ENCODE measurements around the gene PLEKHG3.

Gene PLEKHG3

GRCh38 chr14:64731141-64731581 lies 26.9 kb downstream of the PLEKHG3 start:
- no peaks in the 10 kb centered on the region for H3K9me3 ChIP-seq (ENCODE audit: control insufficient read depth, low read length)
- H3K4me1 ChIP-seq (ENCODE audit: control insufficient read depth, insufficient read depth, low read depth, low read length): peaks cover 31% of the 10 kb centered on the region
- no peak overlapping the region for H3K27ac ChIP-seq (ENCODE audit: low read length, poor library complexity, severe bottlenecking)
- H3K18ac ChIP-seq (ENCODE audit: low read depth in 1 of 2, low read length in 2 of 2): no peak overlapping the region
- H3K36me3 ChIP-seq (ENCODE audit: control insufficient read depth in 1 of 2, insufficient read depth in 2 of 2, low read depth in 1 of 2, low read length in 2 of 2): peaks cover 0 to 78% of the 10 kb centered on the region in 2 experiments
- H3K4ac ChIP-seq (ENCODE audit: low read depth in 1 of 2, low read length in 2 of 2): no peak overlapping the region
- no peak overlapping the region for H2AFZ ChIP-seq (ENCODE audit: low read depth, low read length)
- H3K79me1 ChIP-seq (replicated peaks; ENCODE audit: low read length, poor library complexity, severe bottlenecking): peaks cover 52% of the 10 kb centered on the region
- no peak overlapping the region for H3K4me2 ChIP-seq (ENCODE audit: low read length, poor library complexity, severe bottlenecking)
- no peak overlapping the region for H2AK5ac ChIP-seq (ENCODE audit: low read length, severe bottlenecking)
- no peak overlapping the region for H3K23ac ChIP-seq (ENCODE audit: low read length in 2 of 2)
- H3K4me3 ChIP-seq (ENCODE audit: insufficient read depth in 1 of 2, low read depth in 1 of 2, low read length in 2 of 2): no peak overlapping the region
- H3K9ac ChIP-seq (ENCODE audit: low read length): no peak overlapping the region
- H3K14ac ChIP-seq (ENCODE audit: low read length in 2 of 2): no peak overlapping the region
- no peak overlapping the region for H4K8ac ChIP-seq (ENCODE audit: low read length)
- no peak overlapping the region for H2BK12ac ChIP-seq (ENCODE audit: low read length in 2 of 2)
- DNase-seq: no peak
- H2BK15ac ChIP-seq (ENCODE audit: low read depth, poor library complexity, severe bottlenecking): no peak overlapping the region
- H3K27me3 ChIP-seq (ENCODE audit: control insufficient read depth in 1 of 2, insufficient read depth in 1 of 2, low read length in 2 of 2): peaks cover 0 to 4% of the 10 kb centered on the region in 2 experiments
- no peak overlapping the region for H2BK120ac ChIP-seq (ENCODE audit: low read depth, low read length)
- no peak overlapping the region for H4K91ac ChIP-seq (ENCODE audit: low read length)
- 96% methylated on average over 15 of the region's 15 CpGs for WGBS
- no peak overlapping the region for H2BK5ac ChIP-seq (ENCODE audit: low read depth, low read length, poor library complexity, severe bottlenecking)

DNA sequence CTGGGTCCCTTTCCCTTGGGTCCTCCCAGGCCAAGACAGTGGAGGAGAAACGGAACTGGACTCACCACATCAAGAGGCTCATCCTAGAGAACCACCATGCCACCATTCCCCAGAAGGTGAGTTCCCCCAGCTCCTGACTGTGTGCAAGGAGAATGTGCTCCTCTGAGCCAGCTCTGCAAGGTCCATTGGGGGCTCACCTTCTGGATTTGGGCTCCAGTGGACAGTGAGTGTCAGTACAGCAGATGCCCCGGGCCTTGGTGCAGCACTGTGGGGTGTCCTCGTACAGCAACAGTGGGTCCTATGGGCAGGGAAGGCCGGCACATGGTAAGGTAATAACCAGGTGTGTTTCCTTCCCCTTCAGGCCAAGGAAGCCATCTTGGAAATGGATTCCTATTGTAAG lies 27.8 kb downstream of the PLEKHG3 start:
- H3K9ac ChIP-seq (ENCODE audit: low read length): no peak overlapping the region
- no peak overlapping the region for H3K23ac ChIP-seq (ENCODE audit: low read length in 2 of 2)
- peaks cover 32% of the 10 kb centered on the region for H3K4me1 ChIP-seq (ENCODE audit: control insufficient read depth, insufficient read depth, low read depth, low read length)
- H2BK5ac ChIP-seq (ENCODE audit: low read depth, low read length, poor library complexity, severe bottlenecking): no peak overlapping the region
- no peak overlapping the region for H3K14ac ChIP-seq (ENCODE audit: low read length in 2 of 2)
- H4K91ac ChIP-seq (ENCODE audit: low read length): no peak overlapping the region
- no peak overlapping the region for H2AFZ ChIP-seq (ENCODE audit: low read depth, low read length)
- H2BK15ac ChIP-seq (ENCODE audit: low read depth, poor library complexity, severe bottlenecking): no peak overlapping the region
- H3K27ac ChIP-seq (ENCODE audit: low read length, poor library complexity, severe bottlenecking): no peak overlapping the region
- H3K27me3 ChIP-seq (ENCODE audit: control insufficient read depth in 1 of 2, insufficient read depth in 1 of 2, low read length in 2 of 2): peaks cover 0 to 4% of the 10 kb centered on the region in 2 experiments
- H3K4me3 ChIP-seq (ENCODE audit: insufficient read depth in 1 of 2, low read depth in 1 of 2, low read length in 2 of 2): no peak overlapping the region
- no peak overlapping the region for H3K4me2 ChIP-seq (ENCODE audit: low read length, poor library complexity, severe bottlenecking)
- H3K18ac ChIP-seq (ENCODE audit: low read depth in 1 of 2, low read length in 2 of 2): no peak overlapping the region
- peaks cover 0 to 87% of the 10 kb centered on the region in 2 experiments for H3K36me3 ChIP-seq (ENCODE audit: control insufficient read depth in 1 of 2, insufficient read depth in 2 of 2, low read depth in 1 of 2, low read length in 2 of 2)
- H3K4ac ChIP-seq (ENCODE audit: low read depth in 1 of 2, low read length in 2 of 2): no peak overlapping the region
- no peak overlapping the region for H2BK120ac ChIP-seq (ENCODE audit: low read depth, low read length)
- peaks cover 61% of the 10 kb centered on the region for H3K79me1 ChIP-seq (replicated peaks; ENCODE audit: low read length, poor library complexity, severe bottlenecking)
- no peak overlapping the region for H2BK12ac ChIP-seq (ENCODE audit: low read length in 2 of 2)
- 97% methylated on average over 4 of the region's 4 CpGs for WGBS
- DNase-seq: no peak
- no peaks in the 10 kb centered on the region for H3K9me3 ChIP-seq (ENCODE audit: control insufficient read depth, low read length)
- no peak overlapping the region for H4K8ac ChIP-seq (ENCODE audit: low read length)
- H2AK5ac ChIP-seq (ENCODE audit: low read length, severe bottlenecking): no peak overlapping the region

- no peak overlapping the region for H3K9ac ChIP-seq (ENCODE audit: low read length)
- no peak overlapping the region for H2BK120ac ChIP-seq (ENCODE audit: low read depth, low read length)
- H3K36me3 ChIP-seq (ENCODE audit: control insufficient read depth in 1 of 2, insufficient read depth in 2 of 2, low read depth in 1 of 2, low read length in 2 of 2): peaks cover 0 to 90% of the 10 kb centered on the region in 2 experiments
Measured at GRCh38 chr14:64732536-64733120, 28.4 kb downstream of the PLEKHG3 start.

GRCh38 chr14:64733321-64733720 lies 29.1 kb downstream of the PLEKHG3 start:
- no peak overlapping the region for H3K14ac ChIP-seq (ENCODE audit: low read length in 2 of 2)
- H3K27ac ChIP-seq (ENCODE audit: low read length, poor library complexity, severe bottlenecking): no peak overlapping the region
- H2BK5ac ChIP-seq (ENCODE audit: low read depth, low read length, poor library complexity, severe bottlenecking): no peak overlapping the region
- no peak overlapping the region for H2AK5ac ChIP-seq (ENCODE audit: low read length, severe bottlenecking)
- no peak overlapping the region for H3K23ac ChIP-seq (ENCODE audit: low read length in 2 of 2)
- no peak overlapping the region for H3K4me2 ChIP-seq (ENCODE audit: low read length, poor library complexity, severe bottlenecking)
- H3K9ac ChIP-seq (ENCODE audit: low read length): no peak overlapping the region
- H3K79me1 ChIP-seq (replicated peaks; ENCODE audit: low read length, poor library complexity, severe bottlenecking): peaks cover 68% of the 10 kb centered on the region
- H3K4ac ChIP-seq (ENCODE audit: low read depth in 1 of 2, low read length in 2 of 2): no peak overlapping the region
- H2BK15ac ChIP-seq (ENCODE audit: low read depth, poor library complexity, severe bottlenecking): no peak overlapping the region
- no peaks in the 10 kb centered on the region for H3K9me3 ChIP-seq (ENCODE audit: control insufficient read depth, low read length)
- 91% methylated on average over 11 of the region's 11 CpGs for WGBS
- no peak for DNase-seq
- H3K4me3 ChIP-seq (ENCODE audit: insufficient read depth in 1 of 2, low read depth in 1 of 2, low read length in 2 of 2): no peak overlapping the region
- peaks cover 0 to 90% of the 10 kb centered on the region in 2 experiments for H3K36me3 ChIP-seq (ENCODE audit: control insufficient read depth in 1 of 2, insufficient read depth in 2 of 2, low read depth in 1 of 2, low read length in 2 of 2)
- peaks cover 37% of the 10 kb centered on the region for H3K4me1 ChIP-seq (ENCODE audit: control insufficient read depth, insufficient read depth, low read depth, low read length)
- no peak overlapping the region for H3K18ac ChIP-seq (ENCODE audit: low read depth in 1 of 2, low read length in 2 of 2)
- H2BK120ac ChIP-seq (ENCODE audit: low read depth, low read length): no peak overlapping the region
- no peak overlapping the region for H2BK12ac ChIP-seq (ENCODE audit: low read length in 2 of 2)
- no peak overlapping the region for H4K91ac ChIP-seq (ENCODE audit: low read length)
- H4K8ac ChIP-seq (ENCODE audit: low read length): no peak overlapping the region
- H2AFZ ChIP-seq (ENCODE audit: low read depth, low read length): no peak overlapping the region
- peaks cover 0 to 4% of the 10 kb centered on the region in 2 experiments for H3K27me3 ChIP-seq (ENCODE audit: control insufficient read depth in 1 of 2, insufficient read depth in 1 of 2, low read length in 2 of 2)

More at GRCh38 chr14:64732536-64733120, 28.4 kb downstream of the PLEKHG3 start:
- H3K27ac ChIP-seq (ENCODE audit: low read length, poor library complexity, severe bottlenecking): no peak overlapping the region
- 100% methylated on average over 13 of the region's 14 CpGs for WGBS
- H2BK12ac ChIP-seq (ENCODE audit: low read length in 2 of 2): no peak overlapping the region
- no peak overlapping the region for H3K4me3 ChIP-seq (ENCODE audit: insufficient read depth in 1 of 2, low read depth in 1 of 2, low read length in 2 of 2)
- H3K27me3 ChIP-seq (ENCODE audit: control insufficient read depth in 1 of 2, insufficient read depth in 1 of 2, low read length in 2 of 2): peaks cover 0 to 4% of the 10 kb centered on the region in 2 experiments
- no peak overlapping the region for H3K14ac ChIP-seq (ENCODE audit: low read length in 2 of 2)
- DNase-seq: no peak
- no peak overlapping the region for H4K91ac ChIP-seq (ENCODE audit: low read length)
- no peak overlapping the region for H2AK5ac ChIP-seq (ENCODE audit: low read length, severe bottlenecking)
- no peaks in the 10 kb centered on the region for H3K9me3 ChIP-seq (ENCODE audit: control insufficient read depth, low read length)
- no peak overlapping the region for H3K23ac ChIP-seq (ENCODE audit: low read length in 2 of 2)
- H3K18ac ChIP-seq (ENCODE audit: low read depth in 1 of 2, low read length in 2 of 2): no peak overlapping the region
- H2BK5ac ChIP-seq (ENCODE audit: low read depth, low read length, poor library complexity, severe bottlenecking): no peak overlapping the region
- no peak overlapping the region for H2BK15ac ChIP-seq (ENCODE audit: low read depth, poor library complexity, severe bottlenecking)
- peaks cover 33% of the 10 kb centered on the region for H3K4me1 ChIP-seq (ENCODE audit: control insufficient read depth, insufficient read depth, low read depth, low read length)
- H3K4ac ChIP-seq (ENCODE audit: low read depth in 1 of 2, low read length in 2 of 2): no peak overlapping the region
- no peak overlapping the region for H4K8ac ChIP-seq (ENCODE audit: low read length)
- H2AFZ ChIP-seq (ENCODE audit: low read depth, low read length): no peak overlapping the region
- peaks cover 66% of the 10 kb centered on the region for H3K79me1 ChIP-seq (replicated peaks; ENCODE audit: low read length, poor library complexity, severe bottlenecking)
- H3K4me2 ChIP-seq (ENCODE audit: low read length, poor library complexity, severe bottlenecking): no peak overlapping the region
